HFF-Myc (cell line): ENCODE data around the gene RPS6KA1.

Experiments
- DNase-seq: peaks from one replicate; pipeline ENCODE4 v3.0.0-alpha.2; 2011; ENCODE audit warnings: low read depth; ENCODE audit errors: extremely low read depth
- H3K4me3 ChIP-seq: replicated peaks from 2 replicates; pipeline ENCODE4 v1.5.1; 2011; ENCODE audit warnings: low read depth, mild to moderate bottlenecking, control low read depth, low read length
- TF ChIP-seq, protein P1 (sequence below): IDR thresholded peaks from 2 replicates; pipeline ENCODE4 v1.5.1; 2012; ENCODE audit warnings: mild to moderate bottlenecking, low read depth, low read length, control low read depth; ENCODE audit errors: missing control alignments

RPS6KA1 gene

DNA sequence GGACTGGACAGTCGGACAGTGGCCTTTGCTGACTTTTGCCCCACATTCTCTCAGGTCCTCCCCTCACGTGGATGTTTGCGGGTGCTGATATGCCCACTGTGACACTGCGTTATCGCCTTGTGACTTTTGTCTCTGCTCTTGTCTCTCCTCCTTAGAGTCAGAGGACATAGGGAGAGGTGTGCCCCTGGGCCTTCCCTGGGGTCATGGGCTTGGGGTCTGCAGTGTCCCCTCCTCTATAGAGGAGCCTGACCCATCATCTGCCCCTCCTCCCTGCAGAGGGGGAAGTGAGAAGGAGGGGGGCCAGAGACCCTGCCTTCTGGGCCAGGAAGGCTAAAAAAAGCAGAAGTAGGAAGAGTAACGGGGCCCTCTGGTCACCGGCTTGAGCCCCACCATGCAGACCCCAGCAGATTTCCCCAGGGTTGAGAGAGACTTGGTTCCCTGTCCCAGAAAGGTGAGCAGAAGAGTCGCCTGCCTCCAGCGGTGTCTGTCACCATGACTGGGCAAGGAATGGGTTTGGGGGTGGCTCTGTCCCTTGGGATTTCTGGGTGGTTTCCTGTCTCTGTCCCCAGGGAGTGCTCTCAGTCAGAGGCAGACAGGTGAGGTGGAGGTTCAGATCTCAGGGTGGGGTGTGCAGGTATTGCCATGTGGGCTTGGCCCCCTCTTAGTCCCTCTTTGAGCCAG, 13.3 kb downstream of the RPS6KA1 start:
- no peak for DNase-seq
- TF ChIP-seq, protein P1, sequence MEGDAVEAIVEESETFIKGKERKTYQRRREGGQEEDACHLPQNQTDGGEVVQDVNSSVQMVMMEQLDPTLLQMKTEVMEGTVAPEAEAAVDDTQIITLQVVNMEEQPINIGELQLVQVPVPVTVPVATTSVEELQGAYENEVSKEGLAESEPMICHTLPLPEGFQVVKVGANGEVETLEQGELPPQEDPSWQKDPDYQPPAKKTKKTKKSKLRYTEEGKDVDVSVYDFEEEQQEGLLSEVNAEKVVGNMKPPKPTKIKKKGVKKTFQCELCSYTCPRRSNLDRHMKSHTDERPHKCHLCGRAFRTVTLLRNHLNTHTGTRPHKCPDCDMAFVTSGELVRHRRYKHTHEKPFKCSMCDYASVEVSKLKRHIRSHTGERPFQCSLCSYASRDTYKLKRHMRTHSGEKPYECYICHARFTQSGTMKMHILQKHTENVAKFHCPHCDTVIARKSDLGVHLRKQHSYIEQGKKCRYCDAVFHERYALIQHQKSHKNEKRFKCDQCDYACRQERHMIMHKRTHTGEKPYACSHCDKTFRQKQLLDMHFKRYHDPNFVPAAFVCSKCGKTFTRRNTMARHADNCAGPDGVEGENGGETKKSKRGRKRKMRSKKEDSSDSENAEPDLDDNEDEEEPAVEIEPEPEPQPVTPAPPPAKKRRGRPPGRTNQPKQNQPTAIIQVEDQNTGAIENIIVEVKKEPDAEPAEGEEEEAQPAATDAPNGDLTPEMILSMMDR: no peak
- H3K4me3 ChIP-seq: no peak overlapping the region

DNA sequence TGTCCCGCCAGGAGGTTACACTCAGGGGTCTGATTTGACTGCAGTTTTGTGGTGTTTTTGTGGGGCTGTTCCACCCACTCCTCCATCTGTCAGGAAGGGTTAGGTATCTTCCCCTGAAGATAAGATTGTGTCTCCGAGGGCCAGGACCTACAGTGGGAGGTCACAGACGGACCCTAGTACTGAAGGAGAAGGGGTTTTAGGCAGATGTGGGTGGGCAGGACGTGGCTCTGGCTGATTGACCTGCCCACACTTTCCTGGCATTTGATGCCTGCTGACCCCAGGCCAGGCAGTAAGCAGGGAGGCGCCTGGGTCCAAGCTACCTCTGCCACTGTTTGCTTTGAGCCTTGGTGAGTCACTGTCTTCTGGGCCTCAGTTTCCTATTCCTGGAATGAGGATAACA, 13.9 kb downstream of the RPS6KA1 start:
- DNase-seq: no peak
- no peak overlapping the region for H3K4me3 ChIP-seq
- TF ChIP-seq, protein P1: no peak

- DNase-seq: no peak
- TF ChIP-seq, protein P1: no peak
- no peak overlapping the region for H3K4me3 ChIP-seq
Observed at GRCh38 chr1:26544126-26544525, 14.6 kb downstream of the RPS6KA1 start.

DNA sequence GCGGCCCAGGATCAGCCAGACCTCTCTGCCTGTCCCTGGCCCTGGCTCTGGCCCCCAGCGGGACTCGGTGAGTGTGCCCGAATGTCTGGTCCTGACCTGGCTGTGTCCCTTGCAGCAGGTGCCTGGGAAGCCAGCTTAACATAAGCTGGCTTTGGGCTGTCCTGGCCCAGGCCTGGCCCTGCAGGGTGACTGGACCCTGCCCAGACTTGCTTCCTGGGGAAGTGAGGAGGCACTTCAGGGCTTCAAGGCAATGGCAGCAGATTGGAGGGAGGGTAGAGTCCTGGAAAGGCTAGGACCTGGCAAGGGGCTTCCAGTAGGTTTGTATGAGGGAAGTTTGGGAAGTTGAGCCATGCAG, 16.4 kb downstream of the RPS6KA1 start:
- DNase-seq: no peak
- no peak overlapping the region for H3K4me3 ChIP-seq
- TF ChIP-seq, protein P1: no peak

- DNase-seq: no peak
Observed at GRCh38 chr1:26546375-26546774, 16.8 kb downstream of the RPS6KA1 start.

DNA sequence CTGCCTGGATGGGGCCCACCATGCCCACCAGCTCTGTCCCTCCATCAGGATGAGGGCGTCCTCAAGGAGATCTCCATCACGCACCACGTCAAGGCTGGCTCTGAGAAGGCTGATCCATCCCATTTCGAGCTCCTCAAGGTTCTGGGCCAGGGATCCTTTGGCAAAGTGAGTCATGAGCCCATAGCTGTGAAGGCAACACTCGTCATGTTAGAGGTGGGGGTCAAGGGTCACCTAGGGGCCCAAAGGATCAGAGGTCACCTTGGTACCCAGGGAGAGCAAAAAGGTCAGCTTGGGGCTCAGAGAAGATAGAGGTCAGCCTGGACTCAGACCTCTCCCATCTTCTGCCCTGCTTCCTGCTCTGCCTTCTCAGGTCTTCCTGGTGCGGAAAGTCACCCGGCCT, 17.3 kb downstream of the RPS6KA1 start:
- DNase-seq: no peak
- no peak overlapping the region for H3K4me3 ChIP-seq
- TF ChIP-seq, protein P1: no peak

More at GRCh38 chr1:26546375-26546774, 16.8 kb downstream of the RPS6KA1 start:
- TF ChIP-seq, protein P1: no peak
- no peak overlapping the region for H3K4me3 ChIP-seq

DNA sequence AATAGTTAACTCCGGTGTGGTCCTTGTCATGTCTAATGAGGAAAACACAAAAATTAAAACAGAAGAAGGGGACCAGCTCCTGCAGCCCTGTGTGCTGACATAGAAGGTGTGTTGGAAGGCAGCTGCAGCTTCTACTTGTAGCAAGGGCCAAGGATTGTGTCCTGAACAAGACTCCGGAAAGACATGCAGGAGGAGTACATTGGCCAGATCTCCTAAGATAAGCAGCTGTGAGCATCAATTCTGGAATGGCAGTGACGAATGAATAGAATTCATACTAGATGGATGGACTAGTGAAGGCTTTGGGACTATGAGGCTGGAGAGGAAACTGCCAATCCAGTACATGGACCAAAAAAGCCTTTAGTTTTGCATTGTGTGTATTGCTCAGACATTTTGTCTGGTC, 19.3 kb downstream of the RPS6KA1 start:
- no peak overlapping the region for H3K4me3 ChIP-seq
- no peak for DNase-seq
- TF ChIP-seq, protein P1: no peak
